SJCRH30 (cell line): ENCODE measurements around the gene CRIM1. TPM values are rescaled to one million over a fixed set of nuclear protein-coding genes. Genes with fewer than 3 reads are reported as not detected.

Experiments
- DNase-seq, 2 experiments: peaks; one replicate each; pipeline ENCODE4 v3.0.0-alpha.2; 2015 to 2020
- H3K27ac ChIP-seq: fragments of 250-450 bp; sonication (Bioruptor Pico); 2 replicates; pipeline ENCODE4 v1.5.1; 2020; ENCODE audit warnings: mild to moderate bottlenecking, moderate library complexity
- H3K27me3 ChIP-seq: fragments of 250-450 bp; sonication (Bioruptor Pico); 2 replicates; pipeline ENCODE4 v1.5.1; 2020; ENCODE audit warnings: mild to moderate bottlenecking, moderate library complexity
- H3K36me3 ChIP-seq: fragments of 250-450 bp; sonication (Bioruptor Pico); 2 replicates; pipeline ENCODE4 v1.5.1; 2020; ENCODE audit warnings: mild to moderate bottlenecking, moderate library complexity
- H3K4me1 ChIP-seq: fragments of 250-450 bp; sonication (Bioruptor Pico); 2 replicates; pipeline ENCODE4 v1.5.1; 2020; ENCODE audit warnings: mild to moderate bottlenecking, moderate library complexity
- H3K4me3 ChIP-seq: fragments of 250-450 bp; sonication (Bioruptor Pico); 2 replicates; pipeline ENCODE4 v1.5.1; 2020; ENCODE audit warnings: mild to moderate bottlenecking, moderate library complexity
- H3K9me3 ChIP-seq: fragments of 250-450 bp; sonication (Bioruptor Pico); replicated peaks from 2 replicates; pipeline ENCODE4 v1.5.1; 2020; ENCODE audit warnings: mild to moderate bottlenecking, moderate library complexity
- total RNA-seq: library from RNA; depleted of rRNA; stranded (reverse); fragments of >200 nt; shearing (Covaris generic); gene quantifications from 2 replicates; pipeline ENCODE4 v1.2.3, GENCODE V29; 2014

The CRIM1 gene
- total RNA-seq, 1 experiment from 2014 or later = 12.6 TPM

DNA sequence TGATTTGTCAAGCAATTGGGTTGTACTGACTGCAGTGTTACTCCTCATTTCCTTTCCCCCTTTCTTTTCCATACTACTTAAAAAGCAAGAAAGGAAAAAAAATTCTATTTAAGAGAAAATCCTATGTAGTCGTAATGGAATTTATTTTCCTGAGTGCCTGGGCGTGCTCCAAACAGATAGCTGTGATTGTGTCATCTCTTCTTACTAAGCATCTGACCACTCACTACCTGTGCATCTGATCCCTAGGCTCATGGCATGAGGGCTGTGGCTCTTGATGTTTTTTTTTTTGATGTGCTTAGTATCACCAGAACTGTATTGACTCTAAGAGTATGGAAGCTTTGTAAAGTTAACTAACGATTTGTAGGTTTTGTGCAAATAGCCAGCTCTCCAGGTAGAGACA, 19.0 kb downstream of the CRIM1 start:
- H3K4me3 ChIP-seq = no peak overlapping the region
- no peak for DNase-seq
- no peaks in the 10 kb centered on the region for H3K9me3 ChIP-seq
- no peaks in the 10 kb centered on the region for H3K36me3 ChIP-seq
- H3K27ac ChIP-seq = no peak overlapping the region
- peaks cover 67% of the 10 kb centered on the region for H3K4me1 ChIP-seq
- H3K27me3 ChIP-seq = no peaks in the 10 kb centered on the region

DNA sequence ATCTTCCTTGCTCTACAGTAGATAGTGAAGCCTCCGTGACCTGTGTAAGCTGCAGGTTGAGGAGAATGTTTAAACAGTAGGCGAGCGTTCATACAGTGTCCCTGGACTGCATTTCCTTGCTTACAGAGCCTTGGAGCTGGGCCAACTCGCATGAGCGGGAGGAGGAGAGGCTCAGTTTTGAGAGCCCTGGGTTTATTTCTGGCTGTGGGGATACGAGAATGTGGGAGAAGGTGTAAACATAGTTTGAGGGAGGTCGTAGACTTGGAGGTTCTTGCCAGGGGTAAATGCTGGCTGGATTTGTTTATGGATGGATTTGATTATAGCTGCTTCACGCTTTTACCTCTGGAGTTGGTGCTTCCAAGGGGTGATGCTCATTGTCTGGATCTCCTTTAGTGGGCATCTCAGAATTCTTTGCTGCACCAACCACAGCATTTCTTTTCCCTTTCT, 20.8 kb downstream of the CRIM1 start:
- H3K27ac ChIP-seq = peak overlapping the region; percentile 6; the same call in 1 of the 2 replicates
- H3K4me1 ChIP-seq = peaks cover 65% of the 10 kb centered on the region
- H3K27me3 ChIP-seq = no peaks in the 10 kb centered on the region
- DNase-seq = peak; percentile 91
- H3K4me3 ChIP-seq = peak overlapping the region; percentile 23
- no peaks in the 10 kb centered on the region for H3K36me3 ChIP-seq
- H3K9me3 ChIP-seq = no peaks in the 10 kb centered on the region

DNA sequence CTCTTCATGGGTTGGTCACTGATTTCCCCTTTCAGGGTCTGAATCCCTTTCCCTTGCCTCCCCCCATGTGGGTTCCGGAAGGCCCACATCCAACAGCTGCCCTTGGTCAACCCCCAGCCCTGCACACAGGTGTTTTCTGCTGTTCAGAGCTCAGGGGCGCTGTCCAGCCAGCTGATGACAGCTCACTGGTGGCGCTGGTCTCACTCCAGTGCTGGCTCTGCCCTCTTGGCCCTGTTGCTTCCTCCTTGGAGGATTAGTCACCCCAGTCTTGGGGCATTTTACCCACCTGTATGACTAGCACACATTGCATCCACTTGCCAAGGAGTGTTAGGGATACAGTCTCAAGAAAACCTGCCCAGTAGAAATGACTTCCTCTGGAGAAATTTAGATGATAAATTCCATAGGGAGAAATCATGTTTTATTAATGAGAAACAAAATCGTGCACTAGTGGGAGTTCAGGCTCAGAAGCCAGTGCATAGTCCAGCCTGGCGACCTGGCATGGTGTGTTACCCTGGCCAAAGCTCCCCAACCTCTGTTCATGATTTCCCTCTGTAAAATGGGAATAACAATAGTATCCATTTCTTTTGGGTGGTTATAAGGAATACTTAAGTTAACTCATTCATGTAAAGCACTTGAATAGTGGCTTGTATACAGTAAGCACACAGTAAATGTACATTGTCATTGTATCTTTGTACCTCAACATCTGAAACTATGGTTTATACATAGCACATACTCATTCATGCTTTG, 21.6 kb downstream of the CRIM1 start:
- Histone ChIP-seq H3K27ac (peak overlapping the region; percentile 6; the same call in 1 of the 2 replicates), H3K4me1 (peaks cover 60% of the 10 kb centered on the region), H3K9me3 (no peaks in the 10 kb centered on the region), H3K36me3 (no peaks in the 10 kb centered on the region), H3K27me3 (no peaks in the 10 kb centered on the region), H3K4me3 (no peak overlapping the region)
- peak; percentile 34 to 46 for DNase-seq

DNA sequence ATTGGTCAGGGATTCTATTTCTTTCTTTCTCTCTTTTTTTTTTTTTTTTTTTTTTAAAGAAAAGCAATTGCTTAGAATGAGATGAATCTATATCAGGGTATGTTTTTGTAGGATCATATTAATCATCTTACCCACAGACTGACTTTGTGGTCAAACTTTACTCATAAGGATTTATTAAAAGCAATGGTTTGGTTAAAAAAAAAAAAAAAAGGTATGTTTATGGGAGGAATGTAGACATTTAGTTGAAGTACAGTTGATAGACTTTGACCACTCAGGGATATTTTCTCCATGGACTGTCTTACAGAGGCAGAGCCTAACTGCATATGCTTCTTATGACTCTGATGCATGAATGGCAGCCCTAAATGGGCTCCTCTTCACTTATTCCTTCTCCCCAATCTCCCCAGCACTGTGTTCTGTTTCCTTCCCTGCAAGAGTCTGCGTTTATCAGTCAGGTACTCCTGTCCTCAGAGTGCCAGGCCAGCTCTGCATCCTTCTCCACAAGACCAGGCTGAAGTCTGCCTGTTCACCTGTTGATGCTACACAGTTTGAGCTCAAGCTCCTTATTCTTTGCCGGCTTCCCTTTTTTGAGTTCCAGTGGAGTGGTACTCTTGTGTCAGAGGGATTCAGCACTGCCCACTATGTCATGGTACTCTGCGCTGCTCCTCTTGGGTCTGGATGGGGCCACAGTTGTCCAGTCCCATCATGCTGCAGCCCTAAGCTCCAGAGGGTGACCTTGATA, 24.3 kb downstream of the CRIM1 start:
- no peak overlapping the region for H3K4me3 ChIP-seq
- H3K36me3 ChIP-seq = no peaks in the 10 kb centered on the region
- H3K9me3 ChIP-seq = no peaks in the 10 kb centered on the region
- DNase-seq = no peak
- no peak overlapping the region for H3K27ac ChIP-seq
- peaks cover 56% of the 10 kb centered on the region for H3K4me1 ChIP-seq
- no peaks in the 10 kb centered on the region for H3K27me3 ChIP-seq

DNA sequence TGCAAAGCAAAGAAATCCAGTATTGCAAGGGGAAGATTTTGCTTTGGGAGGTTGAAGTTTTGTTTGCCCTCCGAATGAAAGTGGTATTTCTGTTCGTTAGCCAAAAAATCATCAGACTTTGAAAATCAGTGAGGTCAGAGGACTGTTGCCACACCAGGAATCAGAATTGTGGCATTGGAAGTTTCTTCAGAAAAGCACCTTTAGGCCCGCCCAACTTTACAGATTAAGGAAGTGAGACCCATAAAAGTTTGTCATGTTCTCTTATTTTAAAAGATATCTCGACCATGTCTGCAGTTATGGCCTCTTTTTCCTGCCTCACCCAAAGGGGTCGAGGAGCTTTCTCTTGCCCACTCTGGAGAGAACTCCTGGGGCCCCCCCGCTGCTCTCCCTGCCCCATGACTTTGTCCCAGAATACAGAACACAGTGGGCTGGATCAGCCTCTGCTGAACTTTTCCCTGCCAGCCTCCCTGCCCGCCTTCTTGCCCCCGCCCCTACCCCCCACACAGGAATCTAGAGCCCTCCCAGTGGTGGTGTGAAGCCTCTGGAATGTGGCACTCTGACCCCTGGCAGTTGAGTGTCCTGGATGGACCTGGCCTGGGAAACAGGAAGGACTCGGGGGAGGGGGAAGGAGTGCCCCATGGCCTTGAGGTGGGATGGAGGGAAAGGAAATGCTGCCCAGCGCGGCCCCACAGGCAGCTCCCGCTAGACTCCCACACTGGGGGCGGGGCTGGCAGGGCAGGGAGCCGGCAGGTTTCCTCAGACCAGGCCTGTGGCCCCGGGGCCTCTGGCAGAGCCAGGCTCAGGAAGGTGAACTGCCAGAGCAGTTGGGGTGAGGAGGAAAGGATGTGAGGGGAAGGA, 25.3 kb downstream of the CRIM1 start:
- Histone ChIP-seq H3K36me3 (no peaks in the 10 kb centered on the region), H3K4me3 (no peak overlapping the region), H3K27me3 (no peaks in the 10 kb centered on the region), H3K4me1 (peaks cover 47% of the 10 kb centered on the region), H3K27ac (no peak overlapping the region; the same call in 1 of the 2 replicates), H3K9me3 (no peaks in the 10 kb centered on the region)
- peak; percentile 50 to 66 for DNase-seq

DNA sequence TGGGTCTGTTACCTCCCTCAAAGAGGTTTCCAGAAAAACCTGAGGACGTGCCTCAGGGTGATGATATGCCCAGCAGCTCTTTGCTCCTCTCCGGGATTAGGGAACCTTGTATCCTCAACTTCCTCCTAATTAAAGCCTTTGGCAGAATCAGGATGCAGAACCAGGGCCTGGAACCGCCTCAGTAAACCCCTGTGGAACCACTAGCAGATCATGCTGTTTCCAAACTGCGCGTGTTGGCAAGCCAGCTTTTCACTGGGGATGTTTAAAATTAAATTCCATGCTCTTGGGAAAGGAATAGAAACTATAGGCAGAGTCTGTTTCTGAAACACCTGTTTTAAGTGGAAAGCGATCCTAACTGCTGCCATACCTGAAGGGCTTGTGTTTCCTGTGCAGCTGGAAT, 26.4 kb downstream of the CRIM1 start:
- Histone ChIP-seq H3K27ac (no peak overlapping the region), H3K9me3 (no peaks in the 10 kb centered on the region), H3K4me1 (peaks cover 41% of the 10 kb centered on the region), H3K27me3 (no peaks in the 10 kb centered on the region), H3K4me3 (no peak overlapping the region), H3K36me3 (no peaks in the 10 kb centered on the region)
- no peak for DNase-seq

DNA sequence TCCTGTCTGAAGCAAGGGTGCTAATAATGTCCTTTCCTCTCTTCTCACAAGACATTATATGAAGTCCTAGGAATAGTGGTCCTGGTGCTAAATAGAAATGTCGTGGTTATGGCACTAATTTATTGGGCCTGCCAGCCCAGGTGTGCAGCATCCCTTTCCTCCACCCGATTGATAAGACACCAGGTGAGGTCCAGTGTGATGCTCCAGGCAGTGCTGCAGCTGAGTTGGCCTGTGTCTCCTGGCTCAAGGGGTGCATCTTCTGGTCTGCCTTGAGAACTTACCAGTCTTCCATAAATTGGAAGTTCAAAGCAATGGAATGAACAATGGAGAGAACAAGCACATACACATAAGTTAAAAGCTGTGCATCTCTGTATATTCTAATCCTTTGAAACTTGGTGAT, 26.9 kb downstream of the CRIM1 start:
- Histone ChIP-seq H3K36me3 (no peaks in the 10 kb centered on the region), H3K27ac (no peak overlapping the region), H3K4me1 (peaks cover 41% of the 10 kb centered on the region), H3K4me3 (no peak overlapping the region), H3K9me3 (no peaks in the 10 kb centered on the region), H3K27me3 (no peaks in the 10 kb centered on the region)
- DNase-seq = no peak

DNA sequence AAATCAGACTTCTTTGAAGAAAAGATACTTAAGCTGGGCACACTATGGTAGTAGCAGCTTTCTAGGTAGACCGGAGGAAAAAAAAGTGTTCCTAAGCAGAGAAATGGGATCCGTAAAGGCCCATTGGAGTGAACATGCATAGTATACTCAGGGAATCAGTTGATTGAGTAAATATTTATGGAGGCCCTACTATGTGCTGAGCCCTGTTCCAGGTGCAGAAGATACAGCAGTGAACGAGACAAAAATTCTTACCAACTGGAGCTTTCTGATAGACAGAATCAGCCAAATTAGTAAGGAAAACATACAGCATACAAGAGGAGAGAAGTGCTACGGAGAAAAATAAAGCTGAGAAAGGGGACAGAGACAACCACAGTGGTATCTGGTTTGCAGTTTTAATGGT, 28.1 kb downstream of the CRIM1 start:
- Histone ChIP-seq H3K36me3 (no peaks in the 10 kb centered on the region), H3K4me3 (no peak overlapping the region), H3K4me1 (peaks cover 52% of the 10 kb centered on the region), H3K9me3 (no peaks in the 10 kb centered on the region), H3K27ac (no peak overlapping the region), H3K27me3 (no peaks in the 10 kb centered on the region)
- DNase-seq = no peak

DNA sequence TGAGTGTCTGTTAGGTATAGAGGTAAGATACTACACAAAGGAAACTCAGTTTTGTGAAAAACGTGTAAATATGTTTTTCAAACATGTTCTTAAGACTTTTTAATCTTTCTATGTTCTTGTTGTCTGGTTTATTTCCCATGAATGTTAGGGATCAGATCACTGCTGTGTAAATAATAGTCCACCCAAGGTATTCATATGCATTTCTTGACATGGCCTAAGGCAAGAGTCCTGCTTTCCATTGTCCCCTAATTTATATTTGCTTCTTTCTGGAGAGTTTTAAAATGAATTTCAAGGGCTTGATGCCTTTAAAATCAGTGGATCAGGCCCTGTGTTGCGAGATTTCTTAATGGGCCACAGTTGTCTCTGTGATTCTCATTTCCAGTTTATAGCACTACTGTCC, 28.9 kb downstream of the CRIM1 start:
- H3K27ac ChIP-seq = no peak overlapping the region
- no peak overlapping the region for H3K4me3 ChIP-seq

DNA sequence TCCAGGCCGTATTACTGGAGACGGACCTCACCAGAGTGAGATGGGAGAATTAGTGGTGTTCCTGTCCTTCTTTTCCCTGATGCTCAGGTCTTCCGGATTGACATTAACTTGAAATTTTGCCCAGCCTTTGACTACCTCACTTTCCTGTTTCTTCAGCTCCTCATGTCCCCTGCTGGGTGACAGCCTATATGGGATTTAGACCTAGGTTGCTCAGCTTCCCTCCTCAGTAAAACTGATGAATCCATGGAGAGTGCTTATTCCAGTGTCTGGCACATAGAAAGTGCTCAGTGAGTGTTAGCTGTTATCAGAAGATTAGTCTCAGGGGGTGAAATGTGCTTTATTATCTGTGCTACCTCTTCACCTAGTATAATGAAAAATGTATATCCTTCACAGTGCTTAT, 30.0 kb downstream of the CRIM1 start:
- H3K27ac ChIP-seq = no peak overlapping the region
- no peak for DNase-seq
- H3K9me3 ChIP-seq = no peaks in the 10 kb centered on the region
- H3K4me1 ChIP-seq = peaks cover 53% of the 10 kb centered on the region
- no peaks in the 10 kb centered on the region for H3K27me3 ChIP-seq
- no peak overlapping the region for H3K4me3 ChIP-seq
- no peaks in the 10 kb centered on the region for H3K36me3 ChIP-seq

More for the DNA sequence above, 28.9 kb downstream of the CRIM1 start:
- Histone ChIP-seq H3K27me3 (no peaks in the 10 kb centered on the region), H3K36me3 (no peaks in the 10 kb centered on the region), H3K4me1 (peaks cover 54% of the 10 kb centered on the region), H3K9me3 (no peaks in the 10 kb centered on the region)
- DNase-seq = no peak

DNA sequence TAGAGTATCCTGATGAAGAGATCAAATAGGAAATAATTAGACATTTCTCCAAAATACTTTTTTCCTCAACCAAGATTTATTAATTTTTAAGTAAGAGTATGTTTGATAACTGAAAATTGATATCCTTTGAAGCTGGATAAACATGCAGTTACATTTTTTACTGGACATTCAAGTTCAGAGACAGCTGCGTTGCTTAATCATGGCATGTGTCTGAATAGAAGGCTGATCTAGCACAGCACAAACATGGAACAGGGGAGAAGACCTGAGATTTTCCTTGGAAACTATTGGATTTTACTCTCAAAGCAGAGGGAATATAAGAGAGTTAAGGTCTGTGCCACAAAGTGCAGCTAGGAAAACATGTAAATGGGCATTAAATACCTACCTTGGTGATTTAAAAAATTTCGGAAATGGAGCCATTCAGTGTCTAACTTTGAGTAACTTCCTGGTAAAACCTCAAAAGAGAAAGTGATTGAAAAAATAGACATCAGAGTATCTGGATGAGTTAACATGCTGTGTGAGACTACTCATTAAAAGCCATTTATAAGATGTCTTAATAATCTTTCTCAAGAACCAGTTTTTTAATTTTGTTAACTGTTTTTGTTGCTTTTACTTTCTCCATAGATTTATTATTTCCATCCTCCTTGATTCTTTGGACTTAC, 31.8 kb downstream of the CRIM1 start:
- Histone ChIP-seq H3K27me3 (no peaks in the 10 kb centered on the region), H3K27ac (no peak overlapping the region), H3K4me1 (peaks cover 43% of the 10 kb centered on the region), H3K4me3 (no peak overlapping the region), H3K36me3 (no peaks in the 10 kb centered on the region), H3K9me3 (no peaks in the 10 kb centered on the region)
- no peak for DNase-seq

DNA sequence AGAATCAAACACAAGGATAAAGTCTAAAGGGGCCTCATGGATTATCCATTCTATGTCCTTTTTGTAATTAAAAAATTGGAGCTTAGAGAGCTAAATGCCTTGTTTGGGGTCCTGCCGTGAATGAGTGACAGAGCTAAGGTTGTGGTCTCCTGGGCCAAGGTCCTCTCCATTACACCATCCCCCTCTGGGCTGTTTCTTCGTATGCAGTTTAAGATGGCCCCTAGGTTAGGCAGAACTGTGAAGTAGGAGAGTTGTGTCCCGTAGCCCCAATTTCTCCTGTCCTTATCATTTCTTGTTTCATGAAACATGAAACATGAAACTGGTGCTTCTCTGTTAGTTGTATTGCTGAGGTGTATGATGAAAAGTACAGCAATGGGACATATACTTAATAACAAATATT, 32.9 kb downstream of the CRIM1 start:
- Histone ChIP-seq H3K4me1 (peaks cover 43% of the 10 kb centered on the region), H3K9me3 (no peaks in the 10 kb centered on the region), H3K27me3 (no peaks in the 10 kb centered on the region), H3K4me3 (no peak overlapping the region), H3K36me3 (no peaks in the 10 kb centered on the region), H3K27ac (peak overlapping the region; percentile 48)
- no peak for DNase-seq

DNA sequence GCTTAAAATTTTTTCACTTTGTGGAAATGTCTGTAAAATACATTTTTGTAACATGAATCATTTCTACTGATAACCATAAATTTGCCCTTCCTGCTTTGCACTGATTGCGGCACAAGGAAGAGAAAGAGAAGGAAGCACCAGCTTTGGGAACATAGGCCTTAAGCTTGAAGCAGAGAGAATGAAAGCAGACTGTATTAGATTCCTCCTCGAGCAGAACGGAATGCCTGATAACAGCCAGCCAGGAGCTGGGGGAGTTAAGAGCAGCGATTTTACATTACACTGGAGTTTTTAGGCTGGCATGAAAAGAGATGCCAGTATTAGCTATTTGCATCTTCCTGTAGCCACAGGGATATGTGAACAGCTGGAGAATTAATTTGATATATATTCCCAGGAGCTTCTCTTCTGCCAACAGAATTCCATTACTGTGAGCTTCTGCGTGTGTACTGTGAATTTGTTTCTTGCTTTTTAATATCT, 33.5 kb downstream of the CRIM1 start:
- Histone ChIP-seq H3K36me3 (no peaks in the 10 kb centered on the region), H3K9me3 (no peaks in the 10 kb centered on the region), H3K4me1 (peaks cover 40% of the 10 kb centered on the region), H3K27me3 (no peaks in the 10 kb centered on the region), H3K4me3 (peak overlapping the region; percentile 10; the same call in 1 of the 2 replicates), H3K27ac (peak overlapping the region; percentile 48)
- DNase-seq = peak; percentile 30 to 51

DNA sequence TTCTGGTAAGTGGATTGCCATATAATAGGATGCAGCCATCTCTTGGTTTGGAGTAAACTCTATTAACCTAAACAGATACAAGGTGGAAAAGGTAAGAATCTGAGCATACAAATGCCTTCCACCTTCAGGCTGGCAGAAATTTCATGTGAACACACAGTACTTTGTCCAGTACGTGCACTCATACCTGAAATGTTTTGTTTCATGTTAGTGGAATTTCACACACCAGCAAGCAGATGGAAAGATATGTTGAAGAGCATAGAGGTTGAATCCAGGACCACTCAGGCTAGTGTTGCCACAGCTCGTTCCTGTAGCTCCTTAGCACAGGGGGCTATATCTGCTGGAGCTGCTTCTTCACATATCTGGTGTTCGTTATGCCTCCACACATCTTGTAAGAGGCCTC, 34.0 kb downstream of the CRIM1 start:
- Histone ChIP-seq H3K4me1 (peaks cover 35% of the 10 kb centered on the region), H3K27me3 (no peaks in the 10 kb centered on the region), H3K4me3 (no peak overlapping the region), H3K9me3 (no peaks in the 10 kb centered on the region), H3K27ac (peak overlapping the region; percentile 48; the same call in 1 of the 2 replicates), H3K36me3 (no peaks in the 10 kb centered on the region)
- no peak for DNase-seq
